PC-3 (cell line): ENCODE results near the gene FAM53B.

Experiments used
- EZH2 ChIP-seq: fragments of 300-600 bp; sonication (generic); IDR thresholded peaks from one replicate; pipeline ENCODE4 v1.6.1; 2017; ENCODE audit warnings: antibody characterized with exemption, mild to moderate bottlenecking, low read length; ENCODE audit not compliant: unreplicated experiment
- EZH2phosphoT487 ChIP-seq: fragments of 300-600 bp; sonication (generic); IDR thresholded peaks from 2 replicates; pipeline ENCODE4 v1.6.1; 2018; ENCODE audit warnings: mild to moderate bottlenecking, antibody characterized with exemption, low read length, borderline replicate concordance
- TF ChIP-seq, protein P1 (sequence below): fragments of 300-600 bp; sonication (generic); conservative IDR thresholded peaks from 2 replicates; pipeline ENCODE4 v1.5.1; 2017; ENCODE audit warnings: antibody characterized with exemption, low read depth, mild to moderate bottlenecking, low read length

DNA sequence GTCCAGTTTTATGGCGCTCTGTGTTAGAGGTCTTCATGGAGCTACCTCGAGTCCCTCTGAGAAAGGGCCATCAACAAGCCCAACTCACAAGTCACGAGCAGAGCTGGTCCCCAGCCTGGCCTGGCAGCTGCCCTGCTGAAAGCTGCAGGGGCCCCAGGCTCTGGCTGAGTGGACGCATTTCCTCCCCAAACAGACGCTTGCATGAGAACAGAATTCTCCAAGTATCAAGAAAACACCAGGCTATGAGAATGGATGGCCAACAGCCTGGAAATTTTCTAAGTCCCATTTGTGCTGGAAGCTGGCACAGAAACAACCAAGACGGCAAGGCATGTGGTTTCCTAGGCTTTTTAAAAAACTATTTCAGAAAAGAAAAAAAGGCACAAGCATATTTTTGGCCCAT lies 114.8 kb downstream of the FAM53B start:
- TF ChIP-seq, protein P1, sequence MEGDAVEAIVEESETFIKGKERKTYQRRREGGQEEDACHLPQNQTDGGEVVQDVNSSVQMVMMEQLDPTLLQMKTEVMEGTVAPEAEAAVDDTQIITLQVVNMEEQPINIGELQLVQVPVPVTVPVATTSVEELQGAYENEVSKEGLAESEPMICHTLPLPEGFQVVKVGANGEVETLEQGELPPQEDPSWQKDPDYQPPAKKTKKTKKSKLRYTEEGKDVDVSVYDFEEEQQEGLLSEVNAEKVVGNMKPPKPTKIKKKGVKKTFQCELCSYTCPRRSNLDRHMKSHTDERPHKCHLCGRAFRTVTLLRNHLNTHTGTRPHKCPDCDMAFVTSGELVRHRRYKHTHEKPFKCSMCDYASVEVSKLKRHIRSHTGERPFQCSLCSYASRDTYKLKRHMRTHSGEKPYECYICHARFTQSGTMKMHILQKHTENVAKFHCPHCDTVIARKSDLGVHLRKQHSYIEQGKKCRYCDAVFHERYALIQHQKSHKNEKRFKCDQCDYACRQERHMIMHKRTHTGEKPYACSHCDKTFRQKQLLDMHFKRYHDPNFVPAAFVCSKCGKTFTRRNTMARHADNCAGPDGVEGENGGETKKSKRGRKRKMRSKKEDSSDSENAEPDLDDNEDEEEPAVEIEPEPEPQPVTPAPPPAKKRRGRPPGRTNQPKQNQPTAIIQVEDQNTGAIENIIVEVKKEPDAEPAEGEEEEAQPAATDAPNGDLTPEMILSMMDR = no peak
- no peak for TF ChIP-seq EZH2
- no peak for TF ChIP-seq EZH2phosphoT487
